Activated CD4-positive, alpha-beta T cell treated with anti-CD3 and anti-CD28 coated beads, Interleukin-10, Interleukin-2, amounts not matched to agents 100 ng/mL and 50 ng/mL, durations not matched to agents 16 hours and 8 hours (primary cell): ENCODE measurements around the gene CCDC40.
"Not testable (repeated sequence)": the region's sequence is repeated elsewhere in the genome, so short reads cannot be mapped to it uniquely, and the experiment has no call there.

Experiments
- DNase-seq: peaks from one replicate; pipeline ENCODE4 v3.0.0-alpha.2; 2020

CCDC40 gene

GRCh38 chr17:80035937-80036714 lies at the start of gene CCDC40:
Gene CCDC40 (plus strand): TSS chr17:80036642. CDS start chr17:80036663, 21 bp downstream.
- DNase-seq = peak; percentile 76

GRCh38 chr17:79987187-79987934 lies 49.1 kb upstream of the CCDC40 start:
- no peak for DNase-seq

GRCh38 chr17:79987935-79988184 lies 48.6 kb upstream of the CCDC40 start:
- no peak for DNase-seq

GRCh38 chr17:79988185-79988971 lies 48.1 kb upstream of the CCDC40 start:
- no peak for DNase-seq

- DNase-seq = no peak
Observed at GRCh38 chr17:79989106-79989835, 47.2 kb upstream of the CCDC40 start.

GRCh38 chr17:79990051-79990592 lies 46.3 kb upstream of the CCDC40 start:
- DNase-seq = no peak

- no peak for DNase-seq
Observed at GRCh38 chr17:79990704-79991103, 45.7 kb upstream of the CCDC40 start.

- peak; percentile 90 for DNase-seq
Observed at GRCh38 chr17:79991140-79991923, 45.1 kb upstream of the CCDC40 start.

GRCh38 chr17:79991924-79992648 lies 44.4 kb upstream of the CCDC40 start:
- no peak for DNase-seq

- no peak for DNase-seq
Observed at GRCh38 chr17:79992649-79993389, 43.6 kb upstream of the CCDC40 start.

GRCh38 chr17:79993390-79994227 lies 42.8 kb upstream of the CCDC40 start:
- peak; percentile 73 for DNase-seq

GRCh38 chr17:79994228-79994569 lies 42.2 kb upstream of the CCDC40 start:
- not testable (repeated sequence) for DNase-seq

- no peak for DNase-seq
Observed at GRCh38 chr17:79994602-79995001, 41.8 kb upstream of the CCDC40 start.

- no peak for DNase-seq
Observed at GRCh38 chr17:79995696-79996095, 40.7 kb upstream of the CCDC40 start.

GRCh38 chr17:79996291-79996690 lies 40.2 kb upstream of the CCDC40 start:
- no peak for DNase-seq

- DNase-seq = peak; percentile 92
Observed at GRCh38 chr17:79997011-79997660, 39.3 kb upstream of the CCDC40 start.

GRCh38 chr17:80000136-80000535 lies 36.3 kb upstream of the CCDC40 start:
- DNase-seq = no peak

- DNase-seq = no peak
Observed at GRCh38 chr17:80000981-80001775, 35.3 kb upstream of the CCDC40 start.
